HG02981 (cell line): ENCODE measurements around the gene RSF1.
"Not testable (repeated sequence)": the region's sequence is repeated elsewhere in the genome, so short reads cannot be mapped to it uniquely, and the experiment has no call there.

Experiments
- ATAC-seq: cut with Tn5 transposase; IDR thresholded peaks from one replicate; pipeline ENCODE4 v1.9.1; 2021; ENCODE audit warnings: mild to moderate bottlenecking, moderate library complexity; ENCODE audit not compliant: unreplicated experiment

RSF1 gene

GRCh38 chr11:77820565-77821348, at the start of gene RSF1, which contains the start of gene AAMDC:
TSS of gene RSF1 (minus strand) at chr11:77820722. CDS start at chr11:77820714, 8 bp downstream.
TSS of gene AAMDC (plus strand) at chr11:77821144. CDS start at chr11:77842497, 21,353 bp downstream.
- peak; percentile 87 for ATAC-seq

DNA sequence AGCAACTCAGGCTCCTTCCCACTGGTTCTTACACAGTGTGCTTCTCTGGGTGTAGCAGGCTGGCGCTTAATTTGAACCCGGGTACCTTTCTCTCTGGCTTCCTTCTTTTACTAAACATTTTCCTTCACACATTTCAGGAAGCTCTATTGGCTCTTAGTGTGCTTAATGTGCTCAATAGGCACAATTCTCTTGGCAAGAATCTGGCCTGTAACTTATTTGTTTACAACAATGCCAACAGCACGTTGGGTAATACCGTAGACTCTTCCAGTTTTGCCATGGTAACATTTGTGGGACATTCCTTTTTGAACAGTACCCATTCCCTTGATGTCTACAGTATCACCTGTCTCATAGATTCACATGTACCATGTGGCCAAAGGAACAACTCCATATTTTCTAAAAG, 48.2 kb upstream of the RSF1 start:
- no peak for ATAC-seq

GRCh38 chr11:77866336-77866735, 45.8 kb upstream of the RSF1 start:
- no peak for ATAC-seq

GRCh38 chr11:77865805-77866204, 45.3 kb upstream of the RSF1 start:
- ATAC-seq, result no peak

DNA sequence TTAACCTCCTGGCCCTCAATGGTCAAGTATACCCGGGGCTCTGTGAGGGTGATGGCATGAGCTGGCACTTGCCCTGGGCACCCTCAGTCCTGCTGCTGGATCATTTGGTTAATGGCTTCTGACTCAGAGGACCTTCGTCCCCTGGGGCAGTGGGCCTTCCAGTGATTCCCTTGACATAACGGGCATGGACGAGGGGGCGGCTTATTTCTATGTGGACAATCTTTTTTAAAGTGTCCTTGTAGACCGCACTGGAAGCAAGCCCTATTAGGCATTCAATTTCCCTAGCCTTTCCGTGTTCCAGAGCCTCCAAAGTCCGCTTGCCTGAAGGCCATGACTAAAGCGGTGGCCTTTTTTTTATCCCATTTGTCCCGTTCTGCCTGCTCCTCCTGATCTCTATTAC, 40.9 kb upstream of the RSF1 start:
- ATAC-seq, result not testable (repeated sequence)

DNA sequence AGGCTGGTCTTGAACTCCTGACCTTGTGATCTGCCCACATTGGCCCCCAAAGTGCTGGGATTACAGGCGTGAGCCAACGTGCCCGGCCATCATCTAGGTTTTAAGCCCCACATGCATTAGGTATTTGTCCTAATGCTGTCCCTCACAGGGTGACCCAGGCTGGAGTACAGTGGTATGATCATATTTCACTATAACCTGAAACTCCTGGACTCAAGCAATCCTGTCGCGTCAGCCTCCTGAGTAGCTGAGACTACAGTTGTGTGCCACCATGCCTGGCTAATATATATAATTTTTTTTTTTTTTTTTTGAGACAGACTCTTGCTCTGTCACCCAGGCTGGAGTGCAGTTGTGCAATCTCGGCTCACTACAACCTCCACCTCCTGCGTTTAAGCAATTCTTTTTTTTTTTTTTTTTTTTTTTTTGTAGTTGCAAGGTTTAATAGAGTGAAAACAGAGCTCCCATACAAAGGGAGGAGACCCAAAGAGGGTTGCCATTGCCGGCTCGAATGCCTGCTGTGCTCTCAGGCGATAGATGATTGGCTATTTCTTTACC, 37.5 kb upstream of the RSF1 start:
- not testable (repeated sequence) for ATAC-seq

GRCh38 chr11:77854838-77855237, 34.3 kb upstream of the RSF1 start:
- ATAC-seq, result no peak

DNA sequence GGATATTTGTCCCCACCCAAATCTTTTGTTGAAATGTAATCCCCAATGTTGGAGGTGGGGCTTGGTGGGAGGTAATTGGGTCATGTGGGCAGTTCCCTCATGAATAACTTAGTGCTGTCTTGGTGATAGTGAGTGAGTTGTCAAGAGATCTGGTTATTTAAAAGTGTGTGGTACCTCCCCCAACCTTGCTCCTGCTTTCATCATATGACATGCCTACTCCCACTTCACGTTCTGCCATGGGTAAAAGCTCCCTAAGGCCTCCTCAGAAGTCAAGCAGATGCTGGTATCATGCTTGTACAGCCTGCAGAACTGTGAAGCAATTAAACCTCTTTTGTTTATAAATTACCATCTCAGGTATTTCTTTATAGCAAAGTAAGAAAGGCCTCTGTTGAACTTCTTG, 31.0 kb upstream of the RSF1 start:
- ATAC-seq, result no peak

- ATAC-seq, result not testable (repeated sequence)
Observed at GRCh38 chr11:77843700-77844099, 23.2 kb upstream of the RSF1 start.

DNA sequence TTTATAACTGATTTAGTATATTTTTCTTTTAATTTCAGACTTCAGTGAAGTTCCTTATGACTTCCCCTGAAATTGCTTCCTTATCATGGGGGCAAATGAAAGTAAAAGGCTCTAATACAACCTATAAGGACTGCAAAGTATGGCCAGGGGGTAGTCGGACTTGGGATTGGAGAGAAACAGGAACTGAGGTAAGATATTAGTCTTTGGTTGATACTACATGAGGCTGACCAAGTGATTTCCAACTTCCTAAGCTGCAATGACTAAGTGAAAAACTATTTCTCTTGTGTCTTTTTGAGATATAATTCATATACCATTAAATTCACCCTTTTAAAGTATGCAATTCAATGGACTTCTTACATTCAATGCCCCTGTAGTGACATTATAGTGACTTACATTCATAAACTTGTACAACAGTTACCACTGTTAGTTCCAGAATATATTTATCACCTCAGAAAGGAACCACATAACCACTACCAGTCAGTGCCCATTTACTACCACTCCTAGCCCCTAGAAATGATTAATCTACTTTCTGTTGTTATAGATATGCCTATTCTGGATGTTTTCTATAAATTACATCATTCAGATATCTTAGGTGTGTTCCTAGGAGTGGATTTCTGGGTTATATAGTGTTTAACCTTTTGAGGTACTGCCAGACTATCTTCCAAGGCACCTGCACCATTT, 22.1 kb upstream of the RSF1 start:
- no peak for ATAC-seq

DNA sequence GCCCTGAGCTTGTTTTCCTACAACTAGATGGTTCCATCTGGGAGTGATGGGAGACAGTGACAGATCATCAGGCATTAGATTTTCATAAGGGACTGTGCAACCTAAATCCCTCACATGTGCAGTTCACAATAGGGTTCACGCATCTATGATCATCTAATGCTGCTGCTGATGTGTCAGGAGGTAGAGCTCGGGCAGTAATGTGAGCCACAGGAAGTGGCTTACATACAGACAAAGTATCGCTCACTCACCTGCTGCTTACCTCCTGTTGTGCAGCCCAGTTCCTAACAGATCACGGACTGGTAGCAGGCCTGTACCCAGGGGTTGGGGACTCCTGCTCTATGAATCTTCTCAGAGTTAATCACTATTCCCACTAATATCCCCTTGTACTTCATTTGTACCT, 12.8 kb upstream of the RSF1 start:
- no peak for ATAC-seq

DNA sequence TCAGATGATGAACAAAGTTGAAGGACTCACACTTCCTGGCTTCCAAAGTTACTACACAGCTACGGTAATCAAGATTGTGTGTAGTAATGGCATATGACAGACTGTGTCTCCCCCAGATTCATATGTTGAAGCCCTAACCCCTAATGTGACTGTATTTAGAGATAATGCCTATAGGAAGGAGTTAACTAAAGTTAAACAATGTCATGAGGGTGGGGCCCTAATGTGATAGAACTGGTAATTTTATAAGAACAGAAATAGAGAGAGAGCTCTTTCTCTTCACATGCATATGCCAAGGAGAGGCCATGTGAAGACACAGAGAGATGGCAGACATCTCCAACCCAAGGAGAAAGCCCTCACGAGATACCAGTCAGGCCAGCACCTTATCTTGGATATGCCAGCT, 8.4 kb upstream of the RSF1 start:
- ATAC-seq, result no peak

DNA sequence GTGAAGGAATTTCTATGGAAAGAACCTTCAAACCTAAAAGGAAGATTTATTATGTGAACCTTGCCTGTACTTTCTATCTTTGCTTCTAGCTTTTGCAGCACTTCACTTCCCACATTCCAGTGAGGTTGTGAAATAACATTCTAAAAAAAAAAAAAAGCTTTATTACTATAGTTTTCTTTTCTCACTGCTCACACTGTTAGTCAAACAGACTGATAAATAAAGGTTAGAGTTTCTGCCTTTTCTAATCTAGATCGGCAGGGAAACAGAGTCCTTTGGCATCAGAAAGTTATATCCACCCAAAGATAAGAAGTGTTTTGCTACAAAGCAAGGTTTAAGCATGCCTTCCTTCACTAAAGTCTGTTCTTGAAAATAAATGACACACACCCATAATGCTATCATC, 3.3 kb upstream of the RSF1 start:
- no peak for ATAC-seq

DNA sequence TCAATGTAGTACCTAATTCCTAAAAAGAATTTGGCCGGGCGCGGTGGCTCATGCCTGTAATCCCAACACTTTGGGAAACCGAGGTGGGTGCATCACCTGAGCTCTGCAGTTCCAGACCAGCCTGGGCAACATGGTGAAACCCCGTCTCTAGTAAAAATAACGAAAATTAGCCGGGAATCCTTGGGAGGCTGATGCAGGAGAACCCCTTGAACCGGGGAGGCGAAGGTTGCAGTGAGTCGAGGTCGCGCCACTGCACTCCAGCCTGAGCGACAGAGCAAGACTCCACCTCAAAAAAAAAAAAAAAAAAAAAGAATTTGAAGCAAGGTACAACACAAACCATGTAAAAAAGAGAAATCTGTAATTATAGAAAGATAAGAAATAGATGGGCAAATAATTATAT, 1.6 kb upstream of the RSF1 start:
- not testable (repeated sequence) for ATAC-seq

DNA sequence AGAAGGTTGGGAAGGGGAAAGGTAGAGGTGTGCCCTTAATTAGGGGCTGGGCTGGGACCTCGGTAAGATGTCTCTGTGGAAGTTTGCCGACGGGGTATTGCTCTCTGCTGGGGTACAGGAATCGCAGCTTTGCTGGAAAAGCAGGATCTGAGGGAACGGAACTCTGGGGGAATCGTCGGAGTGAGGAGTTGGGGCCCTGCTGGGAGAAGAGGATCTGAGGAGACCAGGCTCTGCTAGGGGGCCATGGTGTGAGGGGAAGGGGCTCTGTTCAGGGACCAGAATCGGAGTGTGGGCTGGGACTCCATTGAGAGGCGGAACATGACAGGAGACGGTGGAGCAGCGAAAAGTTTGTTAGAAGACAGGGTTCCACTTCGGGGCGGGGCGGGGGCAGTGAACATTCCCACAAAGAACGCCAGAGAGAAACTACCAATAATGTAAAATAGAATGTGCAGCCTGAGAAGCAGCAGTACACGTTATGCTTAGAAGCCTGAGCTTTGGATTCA, 878 bp upstream of the RSF1 start:
- no peak for ATAC-seq

DNA sequence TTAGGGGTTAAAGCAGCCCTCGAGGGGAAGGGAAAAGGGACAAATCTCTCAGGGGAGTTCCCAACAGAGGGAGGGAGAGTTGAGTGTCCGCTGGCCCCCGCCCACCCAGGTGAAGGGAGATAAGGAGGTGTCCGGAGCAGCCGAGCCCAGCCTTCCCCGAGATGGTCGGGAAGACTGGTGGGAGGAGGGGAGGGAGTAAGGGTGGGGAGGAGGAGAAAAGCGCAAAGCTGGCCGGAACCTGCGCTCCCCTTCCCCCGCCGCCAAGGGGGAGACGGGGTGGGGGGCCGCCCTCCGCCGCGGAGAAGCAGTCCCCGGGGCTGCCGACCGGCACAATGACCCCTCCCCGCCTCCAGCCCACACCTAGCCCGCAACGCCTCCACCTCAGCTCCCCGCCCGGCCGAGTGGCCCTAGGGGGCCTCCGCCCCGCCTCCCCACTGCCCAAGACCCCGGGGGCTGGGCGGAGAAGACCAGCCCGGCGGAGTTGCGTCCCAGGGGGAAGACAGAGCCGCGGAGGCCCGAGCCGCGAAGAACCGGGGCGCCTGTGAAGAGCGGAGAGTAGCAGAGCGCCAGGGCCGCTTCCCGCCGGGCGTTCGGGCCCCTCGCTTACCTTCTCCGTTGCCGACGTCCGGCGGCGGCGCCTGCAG, 479 bp downstream of the RSF1 start:
- peak; percentile 6 for ATAC-seq

- peak; percentile 43 for ATAC-seq
Observed at GRCh38 chr11:77819411-77819920, 1.1 kb downstream of the RSF1 start.

DNA sequence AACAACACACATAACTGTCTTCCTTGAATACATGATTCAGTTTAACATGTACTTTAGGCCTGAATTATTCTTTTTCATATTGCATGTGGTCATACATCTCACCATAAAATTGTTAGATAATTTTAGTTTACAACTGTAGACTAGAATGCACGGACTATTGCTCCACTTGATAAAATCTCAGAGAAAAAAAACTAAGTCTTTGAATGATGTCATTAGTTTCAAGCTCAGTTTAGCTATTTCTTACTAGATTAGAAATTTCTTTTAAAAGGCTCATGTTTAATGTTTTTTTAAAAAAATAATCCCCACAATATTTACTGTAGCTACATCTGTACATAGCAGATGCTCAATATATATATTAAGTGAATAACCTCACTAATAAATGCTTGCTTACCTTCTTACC, 5.1 kb downstream of the RSF1 start:
- no peak for ATAC-seq

DNA sequence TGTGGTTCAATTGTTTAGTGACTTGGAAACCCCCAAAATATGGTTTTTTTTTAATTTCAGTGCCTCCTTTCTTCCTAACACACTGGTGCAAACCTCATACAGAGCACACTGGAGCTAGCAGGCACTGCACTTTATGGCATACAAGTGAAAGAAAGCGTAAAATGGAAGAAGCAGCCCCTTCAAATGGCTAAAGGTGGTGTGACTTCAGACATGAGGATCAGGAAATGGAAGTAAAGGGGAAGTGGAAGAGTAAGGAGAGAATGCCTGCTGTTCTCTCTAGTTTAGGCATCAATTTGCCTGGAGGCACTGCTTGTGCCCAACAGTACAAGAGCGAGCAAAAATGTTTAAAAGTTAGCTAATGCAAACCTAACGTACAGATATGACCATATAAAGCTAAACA, 5.7 kb downstream of the RSF1 start:
- ATAC-seq, result no peak

DNA sequence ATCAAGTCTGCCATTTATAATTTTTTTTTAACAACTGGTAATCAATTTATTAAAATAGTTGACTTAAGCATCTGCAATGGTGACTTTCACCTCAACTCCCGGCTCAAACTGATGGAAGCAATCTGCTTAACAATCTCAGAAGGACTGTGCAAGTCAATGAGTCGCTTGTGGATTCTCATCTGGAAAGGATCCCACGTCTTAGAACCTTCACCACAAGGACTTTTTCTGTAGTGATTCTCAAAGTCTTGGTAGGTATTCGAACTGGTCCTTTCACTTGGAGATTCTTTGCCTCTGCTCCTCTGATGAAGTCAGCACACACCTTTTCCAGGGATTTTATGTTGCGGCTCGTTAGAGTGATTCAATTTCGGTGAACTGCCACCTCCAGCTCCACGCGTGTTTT, 7.3 kb downstream of the RSF1 start:
- ATAC-seq, result no peak

DNA sequence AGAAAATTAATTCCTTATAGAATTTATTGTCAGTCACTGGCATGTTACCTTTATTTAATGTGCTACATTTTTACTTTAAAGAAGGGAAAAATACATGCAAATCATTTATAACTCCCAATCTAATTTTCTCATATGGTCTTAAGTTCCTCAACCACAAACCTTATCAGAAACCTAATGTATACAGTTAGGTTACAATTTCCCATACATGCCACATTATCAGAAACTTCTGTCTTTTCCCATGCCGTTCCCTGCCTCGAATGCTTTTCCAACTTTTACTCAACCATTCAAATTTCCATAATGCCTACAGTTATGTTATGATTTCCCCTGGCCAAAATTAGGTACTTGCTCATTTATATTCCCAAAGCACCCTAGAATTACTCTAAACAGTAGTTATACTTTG, 13.5 kb downstream of the RSF1 start:
- ATAC-seq, result no peak
